ENCODE data around the gene CHD2. TPM values are rescaled to one million over a fixed set of nuclear protein-coding genes. Genes with fewer than 3 reads are reported as not detected.

The CHD2 gene
- total and polyA plus RNA-seq, 8 donors, result 21.5 to 833 (median 131) TPM

- H3K27me3 ChIP-seq, result peaks cover 0 to 56% (median 10%) of the 10 kb centered on the region in 3 donors
- DNase-seq, result no peak
- H3K4me3 ChIP-seq, result peak overlapping the region in 2 of 4 donors; percentile 9 to 11
- peaks cover 11 to 65% (median 38%) of the 10 kb centered on the region in 4 donors for H3K4me1 ChIP-seq
- H3K36me3 ChIP-seq, result peaks cover 0 to 11% (median 5%) of the 10 kb centered on the region in 4 donors
- WGBS, 5 donors, result 42 to 61% (median 54%) methylated on average over 7 of the region's 7 CpGs
- intact Hi-C loops (cut with DNase I; ENCODE audit: low total_unique reads), result no loop called here
- H3K9me3 ChIP-seq, result no peaks in the 10 kb centered on the region
- H3K27ac ChIP-seq, result peak overlapping the region in 4 of 5 donors; percentile 42 to 92 (median 84)
- TF ChIP-seq POLR2AphosphoS5 (IDR thresholded peaks at IDR 0.05), result peak in 2 of 3 donors; percentile 21 to 79
- no peak for TF ChIP-seq EP300 (IDR thresholded peaks at IDR 0.05)
- TF ChIP-seq POLR2A (IDR thresholded peaks at IDR 0.05), result no peak
- no peak for TF ChIP-seq CTCF (IDR thresholded peaks at IDR 0.05)
These were observed 166.9 kb downstream of the CHD2 start for GRCh38 chr15:93066834-93067648.

GRCh38 chr15:93067649-93068085 lies 167.5 kb downstream of the CHD2 start:
- peaks cover 17 to 70% (median 44%) of the 10 kb centered on the region in 4 donors for H3K4me1 ChIP-seq
- H3K36me3 ChIP-seq, result peaks cover 0 to 11% (median 5%) of the 10 kb centered on the region in 4 donors
- DNase-seq, result no peak
- H3K4me3 ChIP-seq, result peak overlapping the region in 2 of 4 donors; percentile 1 to 9
- H3K9me3 ChIP-seq, result no peaks in the 10 kb centered on the region
- peaks cover 0 to 62% (median 16%) of the 10 kb centered on the region in 3 donors for H3K27me3 ChIP-seq
- peak overlapping the region in 3 of 5 donors; percentile 83 to 92 (median 86) for H3K27ac ChIP-seq
- intact Hi-C loops (cut with DNase I; ENCODE audit: low total_unique reads), result no loop called here
- 64 to 88% (median 82%) methylated on average over 4 of the region's 4 CpGs for WGBS, 5 donors
- TF ChIP-seq CTCF (IDR thresholded peaks at IDR 0.05), result no peak
- TF ChIP-seq POLR2AphosphoS5 (IDR thresholded peaks at IDR 0.05), result peak in 1 of 3 donors; percentile 8

- intact Hi-C loops (cut with DNase I; ENCODE audit: low total_unique reads), result no loop called here
- 77 to 93% (median 91%) methylated on average over 6 of the region's 6 CpGs for WGBS, 5 donors
These were observed 168.6 kb downstream of the CHD2 start for GRCh38 chr15:93068581-93069199.

More at GRCh38 chr15:93068581-93069199, 168.6 kb downstream of the CHD2 start:
- peaks cover 0 to 11% (median 5%) of the 10 kb centered on the region in 4 donors for H3K36me3 ChIP-seq
- DNase-seq, result no peak
- TF ChIP-seq POLR2A (IDR thresholded peaks at IDR 0.05), result no peak
- no peak for TF ChIP-seq POLR2AphosphoS5 (IDR thresholded peaks at IDR 0.05)
- no peak for TF ChIP-seq CTCF (IDR thresholded peaks at IDR 0.05)
- TF ChIP-seq EP300 (IDR thresholded peaks at IDR 0.05), result no peak
- peaks cover 21 to 70% (median 46%) of the 10 kb centered on the region in 4 donors for H3K4me1 ChIP-seq
- peak overlapping the region in 3 of 5 donors; percentile 83 to 92 (median 86) for H3K27ac ChIP-seq
- peak overlapping the region; percentile 51 to 79 (median 62) for H3K4me3 ChIP-seq
- peaks cover 0 to 67% (median 26%) of the 10 kb centered on the region in 3 donors for H3K27me3 ChIP-seq
- no peaks in the 10 kb centered on the region for H3K9me3 ChIP-seq
